Muscle of back (tissue), 11 donors: ENCODE measurements around the gene MED12L. TPM values are rescaled to one million over a fixed set of nuclear protein-coding genes. Genes with fewer than 3 reads are reported as not detected.
"Not testable (repeated sequence)": the region's sequence is repeated elsewhere in the genome, so short reads cannot be mapped to it uniquely, and the experiment has no call there.

Experiments used
- DNase-seq, 3 donors: peaks; one replicate each; pipeline versions ENCODE4 v3.0.0 to v3.0.0-alpha.2; 2013
- polyA plus RNA-seq, 10 donors: library from polyadenylated mRNA; unstranded; fragments of 120-200 nt; gene quantifications; one replicate each; pipeline ENCODE4 v1.2.1, GENCODE V29; 2013; ENCODE audit not compliant: insufficient read length in 10 of 10

MED12L gene
- polyA plus RNA-seq, 10 donors, result 6.4 to 10.2 (median 7.7) TPM

DNA sequence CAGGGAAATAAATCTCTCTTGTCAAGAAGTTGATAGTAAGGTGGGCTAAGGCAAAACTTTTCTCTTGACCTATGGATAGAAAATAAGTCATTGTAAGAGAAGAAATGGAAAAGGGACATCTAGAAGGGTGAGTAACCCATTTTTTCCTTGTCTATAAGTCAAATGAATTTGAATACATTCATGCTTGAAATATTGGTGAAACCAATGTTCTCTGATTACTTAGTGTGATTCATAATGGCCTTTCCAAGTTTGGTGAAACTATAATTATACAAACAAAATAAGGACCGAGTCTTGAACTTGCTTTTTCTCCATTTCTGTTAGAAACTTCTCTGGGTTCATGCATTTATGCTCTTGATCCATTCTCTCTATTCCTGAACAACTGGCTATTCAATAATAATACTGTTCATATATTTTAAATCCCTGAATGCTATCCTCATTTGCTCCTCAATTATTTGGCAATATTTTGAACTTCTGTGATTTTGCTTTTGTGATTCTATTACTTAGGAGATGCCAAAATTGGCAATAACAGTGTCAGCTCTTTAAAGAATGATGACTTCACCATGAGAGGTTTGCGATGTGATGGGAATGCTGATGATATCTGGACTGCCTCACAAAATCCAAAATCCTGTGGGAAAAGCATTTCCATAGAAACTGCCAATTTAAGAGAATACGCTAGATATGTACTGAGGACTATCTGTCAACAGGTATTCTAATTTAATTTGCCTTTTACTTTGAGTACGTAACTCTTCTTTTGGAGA is 286.8 kb downstream of the MED12L start:
- no peak for DNase-seq

GRCh38 chr3:151377768-151378385 is 292.4 kb downstream of the MED12L start:
- DNase-seq, result no peak

GRCh38 chr3:151379083-151379734 is 293.7 kb downstream of the MED12L start:
- DNase-seq, result no peak

DNA sequence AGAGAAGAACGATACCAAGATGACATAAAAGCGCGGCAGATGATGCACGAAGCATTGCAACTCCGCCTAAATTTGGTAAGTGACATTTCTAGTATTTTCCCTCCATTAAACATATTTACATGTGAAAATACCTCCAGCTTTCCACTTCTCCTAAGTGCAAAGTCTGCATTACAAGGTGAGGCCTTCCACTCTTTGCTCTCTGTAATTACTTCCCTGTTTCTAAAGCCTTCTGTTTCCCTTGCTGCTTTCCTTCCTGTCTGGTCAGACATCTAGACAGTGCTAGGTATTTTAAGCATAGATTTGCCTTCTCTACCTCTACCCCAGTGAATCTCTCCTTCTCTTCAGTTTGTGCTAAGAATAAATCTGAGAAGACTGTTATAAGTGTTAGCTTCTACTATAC is 297.2 kb downstream of the MED12L start:
- no peak for DNase-seq

GRCh38 chr3:151383111-151383510 is 297.6 kb downstream of the MED12L start:
- no peak for DNase-seq

- DNase-seq, result no peak
These were observed 298.5 kb downstream of the MED12L start for GRCh38 chr3:151383956-151384355.

GRCh38 chr3:151384741-151385174 is 299.3 kb downstream of the MED12L start, which contains the start of gene P2RY12:
TSS of gene P2RY12 (minus strand) at chr3:151384753. CDS start at chr3:151338845, 45,908 bp downstream.
- no peak for DNase-seq

DNA sequence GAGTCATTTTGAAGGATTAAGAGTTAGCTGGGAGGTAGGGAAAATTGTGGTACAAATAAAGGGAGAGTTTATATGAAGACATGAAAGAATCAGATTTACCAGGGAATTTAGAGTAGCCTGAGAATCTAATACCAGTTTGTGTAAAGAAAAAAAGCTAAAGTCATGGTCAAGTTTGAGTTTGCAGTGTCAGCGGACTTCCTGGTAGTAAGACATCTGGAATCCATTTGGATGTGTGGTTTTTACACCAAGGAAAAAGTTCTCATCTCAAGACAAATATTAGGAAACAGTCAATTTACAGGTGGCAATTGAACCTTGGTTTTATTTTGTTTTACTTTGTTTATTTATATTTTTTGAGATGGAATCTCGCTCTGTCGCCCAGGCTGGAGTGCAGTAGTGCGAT is 300.6 kb downstream of the MED12L start:
- DNase-seq, result no peak

DNA sequence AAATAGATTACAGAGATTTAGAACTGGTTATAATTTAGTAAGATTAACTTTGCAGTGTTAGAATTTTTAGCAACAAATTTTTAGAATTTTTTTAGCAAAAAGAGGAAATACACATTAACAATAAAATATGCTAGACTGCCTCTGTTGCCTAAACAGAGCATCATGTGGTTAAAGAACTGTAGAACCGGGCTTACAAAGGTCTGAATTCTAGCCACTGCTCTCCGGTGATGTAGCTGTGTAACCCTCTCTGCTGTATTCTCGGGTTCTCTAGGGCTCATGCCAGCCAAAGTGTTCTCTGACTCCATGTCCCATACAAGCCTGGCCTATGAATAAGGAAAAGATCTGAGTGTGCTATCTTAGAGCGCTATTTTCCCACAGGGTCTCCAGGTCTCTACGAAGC is 302.0 kb downstream of the MED12L start:
- no peak for DNase-seq

DNA sequence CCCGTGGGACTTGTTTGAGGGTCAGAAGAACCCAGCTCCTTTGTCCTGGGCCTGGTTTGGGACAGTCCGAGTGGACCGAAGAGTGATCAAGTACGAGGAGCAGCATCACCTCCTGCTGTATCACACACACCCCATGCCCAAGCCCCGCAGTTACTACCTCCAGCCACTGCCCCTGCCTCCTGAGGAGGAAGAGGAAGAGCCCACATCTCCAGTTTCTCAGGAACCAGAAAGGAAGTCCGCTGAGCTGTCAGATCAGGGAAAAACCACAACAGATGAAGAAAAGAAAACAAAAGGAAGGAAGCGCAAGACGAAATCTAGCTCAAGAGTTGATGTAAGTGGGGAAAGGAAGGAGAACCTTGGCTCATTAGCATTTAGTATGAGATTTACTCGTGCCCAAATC is 302.4 kb downstream of the MED12L start:
- no peak for DNase-seq

DNA sequence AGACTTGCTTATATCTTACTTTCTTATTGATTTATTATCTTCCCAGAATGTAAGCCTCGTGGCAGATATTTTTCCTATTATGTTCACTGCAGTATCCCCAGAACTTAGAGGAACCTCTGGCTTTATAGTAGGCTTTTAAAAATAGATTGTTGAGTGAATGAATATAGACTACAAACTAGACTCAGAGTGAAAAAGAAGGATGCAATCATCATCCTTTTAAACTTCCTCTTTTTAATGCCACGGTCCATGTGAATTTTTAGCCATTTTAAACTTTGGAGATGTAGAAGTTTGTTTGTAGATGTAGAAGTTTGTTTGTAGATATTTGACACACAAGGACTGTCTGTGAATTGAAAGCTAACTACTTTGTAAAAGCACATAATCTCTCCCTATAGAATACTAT is 306.3 kb downstream of the MED12L start:
- no peak for DNase-seq

DNA sequence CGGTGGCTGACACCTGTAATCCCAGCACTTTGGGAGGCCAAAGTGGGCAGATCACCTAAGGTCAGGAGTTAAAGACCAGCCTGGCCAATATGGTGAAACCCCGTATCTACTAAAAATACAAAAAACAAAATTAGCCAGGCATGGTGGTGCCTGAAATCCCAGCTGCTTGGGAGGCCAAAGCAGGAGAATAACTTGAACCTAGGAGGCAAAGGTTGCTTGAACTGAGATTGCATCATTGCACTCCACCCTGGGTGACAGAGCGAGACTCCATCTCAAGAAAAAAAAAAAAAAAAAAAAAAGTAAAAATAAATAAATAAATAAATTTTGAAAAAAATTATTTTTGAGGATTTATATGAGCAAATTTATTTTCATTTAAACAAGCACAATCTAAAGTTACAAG is 306.7 kb downstream of the MED12L start:
- not testable (repeated sequence) for DNase-seq

GRCh38 chr3:151393146-151393830 is 307.8 kb downstream of the MED12L start:
- DNase-seq, result no peak

- DNase-seq, result no peak
These were observed 308.5 kb downstream of the MED12L start for GRCh38 chr3:151393941-151394340.

DNA sequence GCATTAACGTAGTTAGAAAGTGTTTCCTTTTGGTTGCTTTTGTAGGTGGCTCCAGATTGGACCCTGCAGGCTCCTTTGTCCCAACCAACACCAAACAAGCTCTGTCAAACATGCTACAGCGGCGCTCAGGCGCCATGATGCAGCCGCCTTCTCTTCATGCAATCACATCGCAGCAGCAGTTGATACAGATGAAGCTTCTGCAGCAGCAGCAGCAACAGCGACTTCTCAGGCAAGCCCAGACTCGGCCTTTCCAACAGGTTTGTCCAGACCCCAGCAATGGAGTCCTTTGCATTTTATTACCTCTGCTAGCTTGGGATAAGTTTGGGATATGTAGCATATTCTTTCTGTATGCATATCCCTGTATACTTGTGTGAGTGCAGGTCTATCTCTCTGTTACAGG is 309.1 kb downstream of the MED12L start:
- DNase-seq, result no peak

GRCh38 chr3:151395806-151396205 is 310.3 kb downstream of the MED12L start:
- no peak for DNase-seq

- no peak for DNase-seq
These were observed 313.4 kb downstream of the MED12L start for GRCh38 chr3:151398895-151399294.

DNA sequence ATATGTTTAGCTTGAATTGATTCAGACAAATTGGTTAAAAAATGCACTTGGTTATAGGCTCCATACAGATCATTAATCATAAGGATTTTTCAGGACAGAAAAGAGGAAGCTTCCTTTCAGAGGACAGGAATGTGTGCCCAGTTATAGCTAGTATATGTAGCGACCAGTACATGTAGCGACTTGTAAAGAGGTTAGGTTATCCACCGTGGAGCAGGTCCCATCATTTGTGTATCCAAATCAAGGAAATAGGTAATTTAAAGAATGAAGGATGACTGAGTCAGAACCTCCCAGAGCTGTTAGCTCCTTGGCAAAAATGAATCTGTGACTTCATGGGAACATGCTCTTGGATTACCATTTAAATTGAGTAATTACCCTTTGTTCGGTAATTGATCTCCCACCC is 314.9 kb downstream of the MED12L start:
- DNase-seq, result no peak

DNA sequence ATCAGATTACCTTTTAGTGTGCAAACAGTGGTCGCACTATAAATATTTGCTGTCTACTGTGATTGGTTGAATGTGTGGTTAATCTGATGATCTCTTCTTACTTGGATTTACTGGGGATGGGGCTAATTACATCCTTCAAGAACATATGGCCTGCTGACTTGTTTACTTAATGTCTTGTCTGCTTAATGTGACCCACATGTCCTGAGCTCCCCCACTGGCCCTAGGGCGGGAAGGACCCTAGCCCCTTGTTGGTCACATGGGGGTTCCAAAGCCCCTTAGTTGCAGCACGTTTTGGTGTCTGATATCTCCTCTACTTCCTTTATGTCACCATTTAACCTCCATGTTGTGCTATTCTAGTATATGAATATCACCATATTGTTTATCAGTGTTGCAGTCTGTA is 316.9 kb downstream of the MED12L start:
- no peak for DNase-seq

DNA sequence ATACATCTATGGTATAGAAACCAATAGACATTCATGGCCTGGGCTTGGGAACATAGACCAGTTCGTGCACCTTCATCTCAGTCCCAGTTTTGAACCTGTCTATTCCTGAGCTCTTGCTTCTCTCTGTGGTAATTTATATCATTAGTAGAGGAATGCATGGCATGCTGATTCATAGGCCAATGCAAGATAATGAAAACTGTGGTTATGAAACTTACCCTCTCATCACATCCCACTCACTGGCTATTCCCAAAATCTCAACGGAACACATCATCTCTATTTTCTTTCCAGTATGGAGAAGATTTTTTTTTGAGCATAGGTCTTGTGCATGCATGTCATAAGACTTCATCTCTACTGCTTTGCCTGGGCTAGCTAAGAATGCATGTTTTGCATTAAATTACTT is 317.8 kb downstream of the MED12L start:
- peak in 1 of 3 donors; percentile 65 for DNase-seq

DNA sequence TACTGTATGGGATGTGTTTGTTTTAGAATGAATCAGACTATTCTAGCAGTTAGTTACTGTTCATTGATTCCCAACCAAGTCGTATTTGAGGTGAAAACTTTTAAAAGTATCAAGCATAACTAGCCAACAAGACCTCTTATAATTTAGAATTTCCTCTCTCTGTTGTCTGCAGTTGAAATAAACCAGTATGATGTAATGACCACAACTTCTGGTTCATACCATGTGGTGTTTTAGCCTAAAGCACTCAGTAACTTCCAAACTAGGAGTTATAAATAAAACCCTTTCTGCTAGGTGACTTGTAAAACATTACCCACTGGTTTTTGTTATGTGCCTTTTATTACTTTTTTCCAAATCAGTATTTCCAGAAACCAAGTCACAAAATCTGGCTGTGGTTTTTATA is 318.9 kb downstream of the MED12L start:
- no peak for DNase-seq

DNA sequence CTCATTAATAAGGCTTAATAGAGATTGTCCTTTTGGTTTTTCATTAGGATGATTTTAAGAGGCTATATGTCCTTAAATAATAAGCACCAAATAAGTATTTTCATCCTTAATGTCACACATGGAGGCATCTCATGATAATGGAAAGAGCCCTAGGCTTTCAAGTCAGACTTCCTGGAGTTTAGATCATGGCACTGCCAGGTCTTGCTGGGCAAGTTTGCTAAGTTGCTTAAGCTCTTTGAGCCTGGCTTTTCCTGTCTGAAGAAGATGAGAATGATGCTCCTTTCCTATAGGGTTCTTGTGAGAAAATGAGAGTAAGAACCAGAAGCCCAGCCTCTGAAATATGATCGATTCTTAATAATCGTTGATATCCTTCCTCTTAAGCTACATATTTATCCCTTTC is 322.5 kb downstream of the MED12L start:
- no peak for DNase-seq
